DOHH2 (cell line): Measurements from ENCODE around the gene PRKAG1.

Experiments
- CTCF ChIP-seq: fragments of 200-600 bp; sonication (generic); IDR thresholded peaks from one replicate; pipeline ENCODE4 v1.5.1; 2014; ENCODE audit warnings: antibody characterized with exemption, mild to moderate bottlenecking, low read depth, low read length; ENCODE audit not compliant: poor library complexity, severe bottlenecking
- EZH2phosphoT487 ChIP-seq: fragments of 200-600 bp; sonication (generic); IDR thresholded peaks from 2 replicates; pipeline ENCODE4 v1.6.1; 2017; ENCODE audit warnings: borderline replicate concordance, mild to moderate bottlenecking, antibody characterized with exemption, low read length, moderate library complexity, mixed read lengths

DNA sequence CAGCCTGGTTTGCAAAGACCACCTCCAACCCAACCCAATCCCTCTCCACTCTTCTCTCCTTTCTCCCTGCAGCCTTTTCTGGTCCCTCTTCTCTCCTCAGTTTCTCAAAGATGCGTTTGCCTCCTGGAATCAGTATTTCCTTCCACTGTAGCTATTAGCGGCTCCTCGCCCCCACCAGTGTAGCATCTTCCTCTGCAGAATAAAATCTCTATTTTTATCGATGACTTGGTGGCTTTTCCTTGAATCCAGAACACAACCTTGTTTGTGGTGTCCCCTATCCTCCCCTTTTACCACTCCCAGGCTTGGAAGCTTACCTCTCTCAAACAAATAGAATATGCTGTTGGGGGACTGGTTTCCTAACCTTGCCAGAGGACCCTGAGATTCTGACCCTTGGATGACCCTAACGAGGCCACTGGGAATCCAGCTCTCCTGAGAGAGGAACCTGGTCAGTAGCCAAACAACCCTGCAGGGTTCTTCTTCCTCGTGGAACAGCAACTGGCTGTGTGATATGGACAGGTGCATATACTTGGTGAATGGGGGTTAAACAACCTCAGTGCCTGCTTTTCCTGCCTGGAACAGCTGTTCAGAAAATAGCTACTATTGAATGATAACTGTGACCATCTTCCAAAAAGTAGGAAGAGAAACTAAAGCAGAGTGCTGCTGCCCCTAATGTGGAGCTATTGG lies 36.0 kb downstream of the PRKAG1 start:
- TF ChIP-seq CTCF (no peak), EZH2phosphoT487 (no peak)
